Measurements from ENCODE around the gene SH3GL1. TPM values are rescaled to one million over a fixed set of nuclear protein-coding genes. Genes with fewer than 3 reads are reported as not detected.

The SH3GL1 gene
- total and polyA plus RNA-seq, 5 experiments from 2014 or later = 11.8 to 38.6 (median 20.4) TPM

GRCh38 chr19:4403005-4403761, 2.8 kb upstream of the SH3GL1 start:
- ATAC-seq (no peak), DNase-seq (no peak)
- H3K36me3 Mint-ChIP-seq = peaks cover 0 to 3% (median 0%) of the 10 kb centered on the region in 3 donors
- H3K27ac Mint-ChIP-seq = peak overlapping the region in 7 of 10 donors; percentile 6 to 90 (median 80)
- H3K27me3 Mint-ChIP-seq = no peaks in the 10 kb centered on the region
- POLR2A ChIA-PET = interaction anchor here (0.9 to 1.2 kb wide), 4 partner anchors 31 to 51 kb away, joined by 3 to 4 read pairs (median 3); no protein-coding TSS in a partner anchor
- peaks cover 19 to 47% (median 42%) of the 10 kb centered on the region in 4 donors for H3K4me1 Mint-ChIP-seq
- H3K9me3 Mint-ChIP-seq = peaks cover 0 to 1% (median 0%) of the 10 kb centered on the region in 9 donors
- H3K4me3 Mint-ChIP-seq = peak overlapping the region; percentile 73 to 88 (median 84)

GRCh38 chr19:4402171-4403004, 2.0 kb upstream of the SH3GL1 start, which contains the start of gene CHAF1A:
CHAF1A (plus strand) TSS chr19:4402640; CDS start chr19:4402763, 123 bp downstream.
- peaks cover 21 to 53% (median 47%) of the 10 kb centered on the region in 4 donors for H3K4me1 Mint-ChIP-seq
- H3K9me3 Mint-ChIP-seq = peaks cover 0 to 1% (median 0%) of the 10 kb centered on the region in 9 donors
- no peaks in the 10 kb centered on the region for H3K27me3 Mint-ChIP-seq
- ATAC-seq (peak; percentile 91 to 92), DNase-seq (peak; percentile 93 to 100 (median 99))
- peak within 1 kb of the TSS; percentile 79 to 97 (median 90) for H3K4me3 Mint-ChIP-seq
- peak within 1 kb of the TSS; percentile 86 to 99 (median 98) for H3K27ac Mint-ChIP-seq
- H3K36me3 Mint-ChIP-seq = peaks cover 0 to 3% (median 0%) of the 10 kb centered on the region in 3 donors
- POLR2A ChIA-PET = interaction anchor here (0.6 to 3.2 kb wide), 12 partner anchors 23 to 417 kb away, joined by 3 to 34 read pairs (median 4); partner anchors contain the start of genes EEF2, HDGFL2, MPND and UBXN6

GRCh38 chr19:4401769-4402170, 1.4 kb upstream of the SH3GL1 start:
- DNase-seq = no peak

GRCh38 chr19:4399812-4400134, 574 bp downstream of the SH3GL1 start:
- no peaks in the 10 kb centered on the region for H3K27me3 Mint-ChIP-seq
- DNase-seq = peak in 1 of 10 donors; percentile 25
- peaks cover 0 to 21% (median 0%) of the 10 kb centered on the region in 3 donors for H3K36me3 Mint-ChIP-seq
- peaks cover 31 to 73% (median 65%) of the 10 kb centered on the region in 4 donors for H3K4me1 Mint-ChIP-seq
- POLR2A ChIA-PET = interaction anchor here (0.9 to 3.2 kb wide), 8 partner anchors 9 to 153 kb away, joined by 3 to 34 read pairs (median 6); partner anchors contain the start of genes MPND and YJU2
- peak overlapping the region in 9 of 10 donors; percentile 63 to 98 (median 91) for H3K27ac Mint-ChIP-seq
- H3K4me3 Mint-ChIP-seq = peak overlapping the region; percentile 79 to 94 (median 90)
- ATAC-seq = peak in 1 of 2 donors; percentile 5
- H3K9me3 Mint-ChIP-seq = peaks cover 0 to 1% (median 0%) of the 10 kb centered on the region in 9 donors

More at GRCh38 chr19:4401769-4402170, 1.4 kb upstream of the SH3GL1 start:
- ATAC-seq = no peak
- Mint-ChIP-seq H3K27ac (peak overlapping the region; percentile 86 to 99 (median 98)), H3K36me3 (peaks cover 0 to 5% (median 0%) of the 10 kb centered on the region in 3 donors), H3K4me3 (peak overlapping the region; percentile 79 to 97 (median 90)), H3K4me1 (peaks cover 25 to 59% (median 53%) of the 10 kb centered on the region in 4 donors), H3K9me3 (peaks cover 0 to 1% (median 0%) of the 10 kb centered on the region in 9 donors), H3K27me3 (no peaks in the 10 kb centered on the region)
- POLR2A ChIA-PET = interaction anchor here (0.6 to 3.2 kb wide), 12 partner anchors 22 to 417 kb away, joined by 3 to 34 read pairs (median 4); partner anchors contain the start of genes EEF2, HDGFL2, MPND and UBXN6

GRCh38 chr19:4396949-4397783, 3.2 kb downstream of the SH3GL1 start:
- peak overlapping the region in 5 of 10 donors; percentile 9 to 45 (median 18) for H3K27ac Mint-ChIP-seq
- peaks cover 0 to 23% (median 0%) of the 10 kb centered on the region in 3 donors for H3K36me3 Mint-ChIP-seq
- POLR2A ChIA-PET = no interaction called here
- H3K4me3 Mint-ChIP-seq = peak overlapping the region in 6 of 10 donors; percentile 6 to 43 (median 20)
- peaks cover 34 to 79% (median 65%) of the 10 kb centered on the region in 4 donors for H3K4me1 Mint-ChIP-seq
- no peaks in the 10 kb centered on the region for H3K9me3 Mint-ChIP-seq
- no peak for DNase-seq
- H3K27me3 Mint-ChIP-seq = no peaks in the 10 kb centered on the region
- ATAC-seq = no peak

- DNase-seq = no peak
- Mint-ChIP-seq H3K36me3 (peaks cover 0 to 31% (median 0%) of the 10 kb centered on the region in 3 donors), H3K4me1 (peaks cover 30 to 81% (median 61%) of the 10 kb centered on the region in 4 donors), H3K27ac (peak overlapping the region in 4 of 10 donors; percentile 26 to 84 (median 56)), H3K27me3 (no peaks in the 10 kb centered on the region), H3K4me3 (peak overlapping the region in 2 of 10 donors; percentile 14 to 19), H3K9me3 (no peaks in the 10 kb centered on the region)
- no peak for ATAC-seq
- POLR2A ChIA-PET = interaction anchor here (0.6 to 1.5 kb wide), 4 partner anchors 10 to 409 kb away, joined by 4 to 5 read pairs (median 4); partner anchors contain the start of gene EEF2
Measured at GRCh38 chr19:4393947-4394590, 6.3 kb downstream of the SH3GL1 start.

- H3K4me1 Mint-ChIP-seq = peaks cover 24 to 71% (median 48%) of the 10 kb centered on the region in 4 donors
- peak overlapping the region in 3 of 10 donors; percentile 11 to 75 (median 67) for H3K27ac Mint-ChIP-seq
- no peak overlapping the region for H3K4me3 Mint-ChIP-seq
Measured at GRCh38 chr19:4391701-4392483, 8.5 kb downstream of the SH3GL1 start.

GRCh38 chr19:4391306-4391693, 9.0 kb downstream of the SH3GL1 start:
- H3K27ac Mint-ChIP-seq = peak overlapping the region in 2 of 10 donors; percentile 27 to 67
- ATAC-seq (no peak), DNase-seq (no peak)
- H3K36me3 Mint-ChIP-seq = peaks cover 0 to 35% (median 0%) of the 10 kb centered on the region in 3 donors
- H3K4me1 Mint-ChIP-seq = peaks cover 19 to 67% (median 43%) of the 10 kb centered on the region in 4 donors
- H3K4me3 Mint-ChIP-seq = peak overlapping the region in 1 of 10 donors; percentile 46
- H3K27me3 Mint-ChIP-seq = no peaks in the 10 kb centered on the region
- no peaks in the 10 kb centered on the region for H3K9me3 Mint-ChIP-seq
- POLR2A ChIA-PET = interaction anchor here (1.1 to 1.7 kb wide), 2 partner anchors 9 to 16 kb away, joined by 4 to 7 read pairs; partner anchors contain the start of gene SH3GL1

More at GRCh38 chr19:4391701-4392483, 8.5 kb downstream of the SH3GL1 start:
- POLR2A ChIA-PET = interaction anchor here (1.7 kb wide), 1 partner anchor 9 kb away, joined by 7 read pairs; the partner anchor contains the start of gene SH3GL1
- no peaks in the 10 kb centered on the region for H3K27me3 Mint-ChIP-seq
- H3K9me3 Mint-ChIP-seq = no peaks in the 10 kb centered on the region
- DNase-seq (no peak), ATAC-seq (no peak)
- H3K36me3 Mint-ChIP-seq = peaks cover 0 to 41% (median 0%) of the 10 kb centered on the region in 3 donors

GRCh38 chr19:4390567-4391305, 9.6 kb downstream of the SH3GL1 start:
- no peak for ATAC-seq
- H3K9me3 Mint-ChIP-seq = no peaks in the 10 kb centered on the region
- DNase-seq = no peak
- H3K27me3 Mint-ChIP-seq = no peaks in the 10 kb centered on the region
- peaks cover 19 to 67% (median 40%) of the 10 kb centered on the region in 4 donors for H3K4me1 Mint-ChIP-seq
- peaks cover 0 to 34% (median 0%) of the 10 kb centered on the region in 3 donors for H3K36me3 Mint-ChIP-seq
- H3K27ac Mint-ChIP-seq = peak overlapping the region in 9 of 10 donors; percentile 41 to 95 (median 80)
- POLR2A ChIA-PET = interaction anchor here (0.6 to 1.7 kb wide), 3 partner anchors 10 to 87 kb away, joined by 4 to 7 read pairs (median 4); partner anchors contain the start of gene SH3GL1
- peak overlapping the region in 6 of 10 donors; percentile 26 to 62 (median 34) for H3K4me3 Mint-ChIP-seq
